Neural cell (in vitro differentiated cells): ENCODE measurements around the gene CDKAL1.

ENCODE experiments used
- EP300 ChIP-seq: fragments of 450-650 bp; conservative IDR thresholded peaks from 2 replicates; pipeline ENCODE4 v1.6.1; 2014; ENCODE audit warnings: antibody characterized with exemption, mild to moderate bottlenecking, moderate library complexity; ENCODE audit not compliant: poor library complexity, severe bottlenecking
- EZH2 ChIP-seq: fragments of 200-600, 300-800 bp; shearing (Covaris generic), sonication (generic); IDR thresholded peaks from 2 replicates; pipeline ENCODE4 v1.6.1; 2014; ENCODE audit warnings: antibody characterized with exemption, low read length, borderline replicate concordance, mild to moderate bottlenecking; ENCODE audit not compliant: insufficient read depth, poor library complexity, severe bottlenecking
- POLR2AphosphoS5 ChIP-seq: IDR thresholded peaks from 2 replicates; pipeline ENCODE4 v1.6.1; 2012
- RAD21 ChIP-seq: fragments of 450-650 bp; conservative IDR thresholded peaks from 2 replicates; pipeline ENCODE4 v1.6.1; 2014; ENCODE audit warnings: antibody characterized with exemption, mild to moderate bottlenecking, moderate library complexity
- SMC3 ChIP-seq: fragments of 450-650 bp; conservative IDR thresholded peaks from 2 replicates; pipeline ENCODE4 v1.6.1; 2014; ENCODE audit warnings: antibody characterized with exemption, mild to moderate bottlenecking, moderate library complexity; ENCODE audit not compliant: poor library complexity
- TAF1 ChIP-seq: IDR thresholded peaks from 2 replicates; pipeline ENCODE4 v1.6.1; 2012; ENCODE audit warnings: low read depth
- TF ChIP-seq, protein P1 (sequence below): fragments of 450-650 bp; IDR thresholded peaks from 2 replicates; pipeline ENCODE4 v1.5.1; 2014; ENCODE audit warnings: antibody characterized with exemption, mild to moderate bottlenecking, moderate library complexity; ENCODE audit not compliant: poor library complexity, severe bottlenecking
- TF ChIP-seq, protein P2 (sequence below): IDR thresholded peaks from 2 replicates; pipeline ENCODE4 v1.6.1; 2012; ENCODE audit warnings: borderline replicate concordance

DNA sequence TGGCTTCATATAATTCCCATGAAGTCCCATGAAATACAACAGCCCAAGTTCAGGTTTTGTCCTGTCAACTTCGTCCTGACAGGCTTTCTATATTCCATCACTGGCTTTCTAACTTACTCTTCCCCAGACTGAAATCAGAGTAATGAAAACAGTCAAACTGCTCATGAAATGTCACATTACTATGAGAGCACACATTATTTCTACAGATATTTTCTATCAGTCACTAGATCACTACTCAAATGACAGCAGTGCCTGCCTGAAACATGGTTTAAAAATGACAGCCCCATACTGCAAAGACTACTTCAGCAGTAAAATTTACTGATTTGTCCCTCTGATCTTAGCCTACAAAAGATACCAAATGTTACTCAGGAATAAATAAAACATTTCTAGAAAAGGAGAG lies 616.4 kb downstream of the CDKAL1 start:
- TF ChIP-seq POLR2AphosphoS5 (peak; percentile 66), SMC3 (no peak), EP300 (peak; percentile 95), EZH2 (no peak), TAF1 (no peak), RAD21 (no peak)
- TF ChIP-seq, protein P1, sequence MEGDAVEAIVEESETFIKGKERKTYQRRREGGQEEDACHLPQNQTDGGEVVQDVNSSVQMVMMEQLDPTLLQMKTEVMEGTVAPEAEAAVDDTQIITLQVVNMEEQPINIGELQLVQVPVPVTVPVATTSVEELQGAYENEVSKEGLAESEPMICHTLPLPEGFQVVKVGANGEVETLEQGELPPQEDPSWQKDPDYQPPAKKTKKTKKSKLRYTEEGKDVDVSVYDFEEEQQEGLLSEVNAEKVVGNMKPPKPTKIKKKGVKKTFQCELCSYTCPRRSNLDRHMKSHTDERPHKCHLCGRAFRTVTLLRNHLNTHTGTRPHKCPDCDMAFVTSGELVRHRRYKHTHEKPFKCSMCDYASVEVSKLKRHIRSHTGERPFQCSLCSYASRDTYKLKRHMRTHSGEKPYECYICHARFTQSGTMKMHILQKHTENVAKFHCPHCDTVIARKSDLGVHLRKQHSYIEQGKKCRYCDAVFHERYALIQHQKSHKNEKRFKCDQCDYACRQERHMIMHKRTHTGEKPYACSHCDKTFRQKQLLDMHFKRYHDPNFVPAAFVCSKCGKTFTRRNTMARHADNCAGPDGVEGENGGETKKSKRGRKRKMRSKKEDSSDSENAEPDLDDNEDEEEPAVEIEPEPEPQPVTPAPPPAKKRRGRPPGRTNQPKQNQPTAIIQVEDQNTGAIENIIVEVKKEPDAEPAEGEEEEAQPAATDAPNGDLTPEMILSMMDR, result no peak
- TF ChIP-seq, protein P2, sequence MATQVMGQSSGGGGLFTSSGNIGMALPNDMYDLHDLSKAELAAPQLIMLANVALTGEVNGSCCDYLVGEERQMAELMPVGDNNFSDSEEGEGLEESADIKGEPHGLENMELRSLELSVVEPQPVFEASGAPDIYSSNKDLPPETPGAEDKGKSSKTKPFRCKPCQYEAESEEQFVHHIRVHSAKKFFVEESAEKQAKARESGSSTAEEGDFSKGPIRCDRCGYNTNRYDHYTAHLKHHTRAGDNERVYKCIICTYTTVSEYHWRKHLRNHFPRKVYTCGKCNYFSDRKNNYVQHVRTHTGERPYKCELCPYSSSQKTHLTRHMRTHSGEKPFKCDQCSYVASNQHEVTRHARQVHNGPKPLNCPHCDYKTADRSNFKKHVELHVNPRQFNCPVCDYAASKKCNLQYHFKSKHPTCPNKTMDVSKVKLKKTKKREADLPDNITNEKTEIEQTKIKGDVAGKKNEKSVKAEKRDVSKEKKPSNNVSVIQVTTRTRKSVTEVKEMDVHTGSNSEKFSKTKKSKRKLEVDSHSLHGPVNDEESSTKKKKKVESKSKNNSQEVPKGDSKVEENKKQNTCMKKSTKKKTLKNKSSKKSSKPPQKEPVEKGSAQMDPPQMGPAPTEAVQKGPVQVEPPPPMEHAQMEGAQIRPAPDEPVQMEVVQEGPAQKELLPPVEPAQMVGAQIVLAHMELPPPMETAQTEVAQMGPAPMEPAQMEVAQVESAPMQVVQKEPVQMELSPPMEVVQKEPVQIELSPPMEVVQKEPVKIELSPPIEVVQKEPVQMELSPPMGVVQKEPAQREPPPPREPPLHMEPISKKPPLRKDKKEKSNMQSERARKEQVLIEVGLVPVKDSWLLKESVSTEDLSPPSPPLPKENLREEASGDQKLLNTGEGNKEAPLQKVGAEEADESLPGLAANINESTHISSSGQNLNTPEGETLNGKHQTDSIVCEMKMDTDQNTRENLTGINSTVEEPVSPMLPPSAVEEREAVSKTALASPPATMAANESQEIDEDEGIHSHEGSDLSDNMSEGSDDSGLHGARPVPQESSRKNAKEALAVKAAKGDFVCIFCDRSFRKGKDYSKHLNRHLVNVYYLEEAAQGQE, result no peak
